Ectodermal cell (in vitro differentiated cells): ENCODE data around the gene TNFRSF14.
"Not testable (repeated sequence)": the region's sequence is repeated elsewhere in the genome, so short reads cannot be mapped to it uniquely, and the experiment has no call there.

ENCODE experiments used
- H3K27ac ChIP-seq: 2 replicates; pipeline ENCODE4 v1.7.0; 2013; ENCODE audit warnings: mild to moderate bottlenecking, low read depth, low read length; ENCODE audit not compliant: insufficient read depth, poor library complexity, severe bottlenecking
- H3K27me3 ChIP-seq: 2 replicates; pipeline ENCODE4 v1.7.0; 2013; ENCODE audit warnings: mild to moderate bottlenecking, low read length; ENCODE audit not compliant: insufficient read depth, control insufficient read depth, poor library complexity, severe bottlenecking
- H3K36me3 ChIP-seq: one replicate; pipeline ENCODE4 v1.7.0; 2013; ENCODE audit warnings: low read length; ENCODE audit not compliant: control insufficient read depth, insufficient read depth
- H3K4me1 ChIP-seq: one replicate; pipeline ENCODE4 v1.7.0; 2013; ENCODE audit warnings: low read length; ENCODE audit not compliant: control insufficient read depth, insufficient read depth
- H3K4me3 ChIP-seq: 2 replicates; pipeline ENCODE4 v1.7.0; 2013; ENCODE audit warnings: low read depth, low read length, control low read depth; ENCODE audit not compliant: insufficient read depth
- H3K9me3 ChIP-seq: 2 replicates; pipeline ENCODE4 v1.7.0; 2013; ENCODE audit warnings: mild to moderate bottlenecking, low read length, moderate library complexity; ENCODE audit not compliant: control insufficient read depth
- WGBS, 2 experiments: methylation state at CpG; one replicate each; pipeline ENCODE4 v1.1.7; 2013; ENCODE audit warnings: missing lambda C conversion rate in 2 of 2; 5-methylcytosine and 5-hydroxymethylcytosine counted together

TNFRSF14 gene

GRCh38 chr1:2568187-2568816 lies 12.1 kb downstream of the TNFRSF14 start:
- not testable (repeated sequence) for H3K36me3 ChIP-seq, H3K4me3 ChIP-seq, H3K4me1 ChIP-seq, H3K9me3 ChIP-seq, H3K27ac ChIP-seq, H3K27me3 ChIP-seq
- WGBS, 2 experiments = 46 to 58% methylated on average over 6 to 8 of the region's 17 CpGs

- no peak overlapping the region for H3K4me3 ChIP-seq
- H3K36me3 ChIP-seq = no peaks in the 10 kb centered on the region
- H3K4me1 ChIP-seq = no peaks in the 10 kb centered on the region
- no peaks in the 10 kb centered on the region for H3K27me3 ChIP-seq
- H3K9me3 ChIP-seq = no peaks in the 10 kb centered on the region
- no peak overlapping the region for H3K27ac ChIP-seq
- 91% methylated on average over 16 of the region's 17 CpGs for WGBS, 2 experiments
Measured at GRCh38 chr1:2569060-2569459, 12.9 kb downstream of the TNFRSF14 start.

- not testable (repeated sequence) for H3K27ac ChIP-seq, H3K27me3 ChIP-seq, H3K9me3 ChIP-seq, H3K4me3 ChIP-seq, H3K4me1 ChIP-seq, H3K36me3 ChIP-seq
- WGBS, 2 experiments = 88 to 89% methylated on average over 13 of the region's 13 CpGs
Measured at GRCh38 chr1:2569703-2570102, 13.5 kb downstream of the TNFRSF14 start.

GRCh38 chr1:2570332-2570731 lies 14.2 kb downstream of the TNFRSF14 start:
- H3K27me3 ChIP-seq = no peaks in the 10 kb centered on the region
- no peaks in the 10 kb centered on the region for H3K36me3 ChIP-seq
- no peaks in the 10 kb centered on the region for H3K9me3 ChIP-seq
- no peak overlapping the region for H3K27ac ChIP-seq
- 90 to 92% methylated on average over 17 of the region's 17 CpGs for WGBS, 2 experiments
- H3K4me1 ChIP-seq = no peaks in the 10 kb centered on the region
- H3K4me3 ChIP-seq = no peak overlapping the region

GRCh38 chr1:2571348-2571747 lies 15.2 kb downstream of the TNFRSF14 start:
- Histone ChIP-seq H3K9me3 (no peaks in the 10 kb centered on the region), H3K4me1 (no peaks in the 10 kb centered on the region), H3K27me3 (no peaks in the 10 kb centered on the region), H3K4me3 (no peak overlapping the region), H3K27ac (no peak overlapping the region), H3K36me3 (no peaks in the 10 kb centered on the region)
- WGBS, 2 experiments = 92 to 95% methylated on average over 9 of the region's 9 CpGs

- H3K36me3 ChIP-seq = no peaks in the 10 kb centered on the region
- no peaks in the 10 kb centered on the region for H3K9me3 ChIP-seq
- no peaks in the 10 kb centered on the region for H3K27me3 ChIP-seq
- H3K4me3 ChIP-seq = no peak overlapping the region
- 92 to 93% methylated on average over 8 of the region's 8 CpGs for WGBS, 2 experiments
- H3K27ac ChIP-seq = no peak overlapping the region
- H3K4me1 ChIP-seq = no peaks in the 10 kb centered on the region
Measured at GRCh38 chr1:2573250-2573920, 17.2 kb downstream of the TNFRSF14 start.

- H3K27ac ChIP-seq = no peak overlapping the region
- H3K27me3 ChIP-seq = no peaks in the 10 kb centered on the region
- H3K4me3 ChIP-seq = no peak overlapping the region
- H3K36me3 ChIP-seq = no peaks in the 10 kb centered on the region
- WGBS, 2 experiments = 91 to 92% methylated on average over 8 to 9 of the region's 9 CpGs
- H3K4me1 ChIP-seq = no peaks in the 10 kb centered on the region
- no peaks in the 10 kb centered on the region for H3K9me3 ChIP-seq
Measured at GRCh38 chr1:2574350-2574749, 18.2 kb downstream of the TNFRSF14 start.

- Histone ChIP-seq H3K4me1 (no peaks in the 10 kb centered on the region), H3K9me3 (no peaks in the 10 kb centered on the region), H3K4me3 (no peak overlapping the region), H3K27me3 (no peaks in the 10 kb centered on the region), H3K27ac (no peak overlapping the region), H3K36me3 (no peaks in the 10 kb centered on the region)
- WGBS, 2 experiments = 94 to 95% methylated on average over 23 of the region's 23 CpGs
Measured at GRCh38 chr1:2575801-2576663, 19.9 kb downstream of the TNFRSF14 start.

- H3K27ac ChIP-seq = not testable (repeated sequence)
- 90 to 91% methylated on average over 20 of the region's 23 CpGs for WGBS, 2 experiments
Measured at GRCh38 chr1:2577565-2578075, 21.4 kb downstream of the TNFRSF14 start.

GRCh38 chr1:2578758-2579118 lies 22.6 kb downstream of the TNFRSF14 start:
- no peak overlapping the region for H3K27ac ChIP-seq
- 86 to 91% methylated on average over 3 to 4 of the region's 4 CpGs for WGBS, 2 experiments
- no peaks in the 10 kb centered on the region for H3K9me3 ChIP-seq

More at GRCh38 chr1:2577565-2578075, 21.4 kb downstream of the TNFRSF14 start:
- not testable (repeated sequence) for H3K27me3 ChIP-seq, H3K36me3 ChIP-seq, H3K4me1 ChIP-seq, H3K9me3 ChIP-seq, H3K4me3 ChIP-seq

More at GRCh38 chr1:2578758-2579118, 22.6 kb downstream of the TNFRSF14 start:
- no peak overlapping the region for H3K4me3 ChIP-seq
- H3K4me1 ChIP-seq = no peaks in the 10 kb centered on the region
- H3K27me3 ChIP-seq = no peaks in the 10 kb centered on the region
- no peaks in the 10 kb centered on the region for H3K36me3 ChIP-seq
